ENCODE results near the gene KRTAP5-9.

- TF ChIP-seq FOXP2 (optimal IDR thresholded peaks at IDR 0.05; ENCODE audit: borderline replicate concordance, extremely low read depth, extremely low read length, insufficient read depth) (no peak), REST (IDR thresholded peaks at IDR 0.05; ENCODE audit: insufficient read depth in 1 of 2, low read depth in 2 of 2, low read length in 2 of 2) (no peak)
These were observed 17.9 kb downstream of the KRTAP5-9 start for GRCh38 chr11:71566081-71566620.

Data from PFSK-1 (cell line).